A549 (cell line): Measurements from ENCODE around the gene GPR183. TPM values are rescaled to one million over a fixed set of nuclear protein-coding genes. Genes with fewer than 3 reads are reported as not detected.

Experiments used
- ATAC-seq, 2 experiments: fragments of 200-7000 bp in 1 of 2; fragments of >200 bp in 1 of 2; cut with Nextera tagmentation in 1 of 2; cut with Tn5 transposase in 1 of 2; 3 replicates each; pipeline versions ENCODE4 v1.8.0 to v1.9.1; 2018 to 2020; ENCODE audit warnings: mild to moderate bottlenecking in 1 of 2, moderate library complexity in 1 of 2
- CTCF ChIA-PET: fragments of 300-600 bp; sonication (Branson Sonifier 250); formaldehyde crosslinking; extraction: SDS; loops from one replicate; lab custom pipeline; 2021; ENCODE audit warnings: antibody characterized with exemption, inconsistent platforms; lab: Yijun Ruan, JAX
- POLR2A ChIA-PET: fragments of 350-600 bp; formaldehyde crosslinking; extraction: SDS; loops from one replicate; lab custom pipeline; 2021; ENCODE audit warnings: antibody characterized with exemption, inconsistent platforms; lab: Yijun Ruan, JAX
- DNase-seq, 2 experiments: peaks; one replicate each; pipeline versions ENCODE4 v3.0.0 to v3.0.0-alpha.2; 2011 to 2016; ENCODE audit warnings: low read depth in 1 of 2, low spot score in 1 of 2
- FAIRE-seq: peaks from 2 replicates; lab custom pipeline; 2011; peaks lifted over from hg19 to GRCh38; lab: Jason Lieb, UNC
- H3K27ac ChIP-seq, 2 experiments: fragments of >200 bp; sonication (Bioruptor Twin); formaldehyde crosslinking; 3 replicates each; pipeline ENCODE4 v1.5.1; 2016 to 2017
- H3K4me1 ChIP-seq: fragments of >200 bp; sonication (Bioruptor Twin); formaldehyde crosslinking; 3 replicates; pipeline ENCODE4 v1.6.1; 2016
- H3K4me2 ChIP-seq: fragments of >200 bp; sonication (Bioruptor Twin); formaldehyde crosslinking; 3 replicates; pipeline ENCODE4 v1.6.1; 2016
- H3K4me3 ChIP-seq: fragments of >200 bp; sonication (Bioruptor Twin); formaldehyde crosslinking; 3 replicates; pipeline ENCODE4 v1.5.1; 2016
- H3K9me3 ChIP-seq: fragments of >200 bp; sonication (Bioruptor Twin); formaldehyde crosslinking; 3 replicates; pipeline ENCODE4 v1.6.1; 2016
- CBX2 ChIP-seq: fragments of 200-600 bp; sonication (generic); IDR thresholded peaks from 2 replicates; pipeline ENCODE4 v1.6.1; 2016; ENCODE audit warnings: low read depth, mild to moderate bottlenecking, borderline replicate concordance
- CEBPB ChIP-seq, 2 experiments: fragments of >200 bp in 1 of 2; sonication (Bioruptor Twin) in 1 of 2; formaldehyde crosslinking in 1 of 2; IDR thresholded peaks; 2 replicates each; pipeline ENCODE4 v1.6.1; 2012 to 2016
- CHD2 ChIP-seq: fragments of 150-350 bp; IDR thresholded peaks from 2 replicates; pipeline ENCODE4 v1.6.1; 2014; ENCODE audit warnings: low read length; ENCODE audit not compliant: partially characterized antibody
- EP300 ChIP-seq, 2 experiments: fragments of >200 bp; sonication (Bioruptor Twin); formaldehyde crosslinking; IDR thresholded peaks; 2 replicates in 1 of 2; 3 replicates in 1 of 2; pipeline ENCODE4 v1.6.1; 2016 to 2017
- ESRRA ChIP-seq: fragments of 150-350 bp; IDR thresholded peaks from 2 replicates; pipeline ENCODE4 v1.6.1; 2014; ENCODE audit warnings: mild to moderate bottlenecking, low read length, borderline replicate concordance
- FOSB ChIP-seq: fragments of 250-450 bp; sonication (Bioruptor Pico); IDR thresholded peaks from 2 replicates; pipeline ENCODE4 v1.5.0; 2020; ENCODE audit warnings: mild to moderate bottlenecking, moderate library complexity
- FOXS1 ChIP-seq: fragments of 250-450 bp; sonication (Bioruptor Pico); IDR thresholded peaks from 2 replicates; pipeline ENCODE4 v1.5.0; 2020; ENCODE audit warnings: mild to moderate bottlenecking, moderate library complexity
- GATA3 ChIP-seq: IDR thresholded peaks from 2 replicates; pipeline ENCODE4 v1.6.1; 2012; ENCODE audit warnings: borderline replicate concordance
- HDAC2 ChIP-seq: fragments of 200-600 bp; sonication (generic); IDR thresholded peaks from 2 replicates; pipeline ENCODE4 v1.6.1; 2016
- HEYL ChIP-seq: fragments of 250-450 bp; sonication (Bioruptor Pico); IDR thresholded peaks from 2 replicates; pipeline ENCODE4 v1.8.0; 2021; ENCODE audit warnings: mild to moderate bottlenecking, moderate library complexity
- HOXB5 ChIP-seq: fragments of 250-450 bp; sonication (Bioruptor Pico); IDR thresholded peaks from 2 replicates; pipeline ENCODE4 v1.5.0; 2020; ENCODE audit warnings: mild to moderate bottlenecking, moderate library complexity
- KDM5A ChIP-seq: fragments of 200-600 bp; sonication (generic); IDR thresholded peaks from 2 replicates; pipeline ENCODE4 v1.6.1; 2016; ENCODE audit warnings: antibody characterized with exemption, mild to moderate bottlenecking
- MYC ChIP-seq: IDR thresholded peaks from 2 replicates; pipeline ENCODE4 v1.6.1; 2012; ENCODE audit warnings: mild to moderate bottlenecking, inconsistent platforms, low read length, improper control_type of control experiment, borderline replicate concordance
- NFE2L2 ChIP-seq: fragments of 150-350 bp; conservative IDR thresholded peaks from 2 replicates; pipeline ENCODE4 v1.6.1; 2014; ENCODE audit warnings: low read length
- NPAS2 ChIP-seq: fragments of 250-450 bp; sonication (Bioruptor Pico); IDR thresholded peaks from 2 replicates; pipeline ENCODE4 v1.8.0; 2022; ENCODE audit warnings: mild to moderate bottlenecking, moderate library complexity, borderline replicate concordance
- PHF8 ChIP-seq: fragments of 200-600 bp; sonication (generic); IDR thresholded peaks from 2 replicates; pipeline ENCODE4 v1.6.1; 2016; ENCODE audit warnings: low read depth, mild to moderate bottlenecking, antibody characterized with exemption, moderate library complexity, borderline replicate concordance
- RAD21 ChIP-seq, 2 experiments: fragments of >200 bp in 1 of 2; sonication (Bioruptor Twin) in 1 of 2; formaldehyde crosslinking in 1 of 2; IDR thresholded peaks in 1 of 2; conservative IDR thresholded peaks in 1 of 2; 2 replicates in 1 of 2; 3 replicates in 1 of 2; pipeline ENCODE4 v1.6.1; 2012 to 2018; ENCODE audit warnings: inconsistent platforms in 1 of 2
- RARB ChIP-seq: fragments of 250-450 bp; sonication (Bioruptor Pico); IDR thresholded peaks from 2 replicates; pipeline ENCODE4 v1.8.0; 2021; ENCODE audit warnings: mild to moderate bottlenecking, moderate library complexity
- RCOR1 ChIP-seq: fragments of 150-350 bp; IDR thresholded peaks from 2 replicates; pipeline ENCODE4 v1.6.1; 2014; ENCODE audit warnings: antibody characterized with exemption, low read length, low read depth
- TFCP2L1 ChIP-seq: fragments of 250-450 bp; sonication (Bioruptor Pico); IDR thresholded peaks from 2 replicates; pipeline ENCODE4 v1.5.0; 2021; ENCODE audit warnings: mild to moderate bottlenecking
- ZFP36 ChIP-seq: fragments of 450-650 bp; IDR thresholded peaks from 2 replicates; pipeline ENCODE4 v1.6.1; 2014; ENCODE audit warnings: borderline replicate concordance; ENCODE audit not compliant: partially characterized antibody
- WGBS: methylation state at CpG from one replicate; pipeline ENCODE4 v1.1.6; 2017; ENCODE audit errors: missing lambda C conversion rate; 5-methylcytosine and 5-hydroxymethylcytosine counted together
- polyA plus RNA-seq, 4 experiments: library from polyadenylated mRNA; depleted of rRNA in 3 of 4; stranded (reverse); fragments of >200 nt; fragmentation: RNase III in 1 of 4; extraction: RNeasy Plus Mini Kit Qiagen cat#74134 plus additional on column Dnase treatment in 1 of 4; gene quantifications; 2 replicates in 3 of 4; 3 replicates in 1 of 4; pipeline ENCODE4 v1.2.3, GENCODE V29; 2011 to 2017
- TF ChIP-seq, protein P1 (sequence below): fragments of >200 bp; sonication (Bioruptor Twin); formaldehyde crosslinking; IDR thresholded peaks from 2 replicates; pipeline ENCODE4 v1.6.1; 2016
- TF ChIP-seq, protein P2 (sequence below): fragments of 450-650 bp; IDR thresholded peaks from 2 replicates; pipeline ENCODE4 v1.6.1; 2014; ENCODE audit warnings: antibody characterized with exemption
- TF ChIP-seq, protein P3 (sequence below): fragments of >200 bp; sonication (Bioruptor Twin); formaldehyde crosslinking; IDR thresholded peaks from 3 replicates; pipeline ENCODE4 v1.5.1; 2016
- TF ChIP-seq, protein P4 (sequence below): fragments of 250-450 bp; sonication (Bioruptor Pico); IDR thresholded peaks from 2 replicates; pipeline ENCODE4 v1.5.0; 2021; ENCODE audit warnings: mild to moderate bottlenecking, moderate library complexity, borderline replicate concordance
- TF ChIP-seq, protein P5 (sequence below): IDR thresholded peaks from 2 replicates; pipeline ENCODE4 v1.6.1; 2012; ENCODE audit warnings: low read depth, borderline replicate concordance

Gene GPR183
- polyA plus RNA-seq, 2 of the 4 experiments (the other 2 are of a cell fraction): not detected

DNA sequence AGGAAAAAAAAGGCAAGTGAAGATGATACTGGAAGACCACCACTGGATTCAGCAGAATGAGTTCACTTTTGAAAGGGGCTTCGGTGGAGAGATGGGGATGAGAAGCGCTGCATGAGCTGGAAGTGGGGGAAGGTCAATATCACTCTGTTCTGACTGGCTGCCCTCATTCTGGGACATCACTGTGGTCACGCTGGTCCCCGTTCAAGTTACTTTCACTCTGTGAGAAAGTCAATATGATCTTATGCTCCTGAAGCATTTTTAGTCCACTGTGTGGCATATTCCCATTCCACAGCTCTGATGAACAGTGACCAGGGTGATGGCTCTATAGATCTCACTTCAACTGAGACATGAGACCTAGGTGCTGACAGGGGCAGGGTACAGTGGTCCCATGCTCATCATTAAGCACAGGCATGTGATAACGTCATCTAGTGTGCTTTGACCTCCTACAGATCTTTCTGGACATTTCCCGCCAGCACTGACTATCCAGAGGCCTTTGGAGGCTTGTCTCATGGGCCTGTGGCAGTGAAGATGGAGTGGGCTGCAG, 40.2 kb upstream of the GPR183 start (continued):
- TF ChIP-seq CBX2 (no peak), TFCP2L1 (CRISPR knock-in tag) (no peak), GATA3 (no peak), MYC (no peak), EP300 (IDR thresholded peaks at IDR 0.05) (no peak), ZFP36 (no peak)
- TF ChIP-seq, all 56 proteins: peak for 0

DNA sequence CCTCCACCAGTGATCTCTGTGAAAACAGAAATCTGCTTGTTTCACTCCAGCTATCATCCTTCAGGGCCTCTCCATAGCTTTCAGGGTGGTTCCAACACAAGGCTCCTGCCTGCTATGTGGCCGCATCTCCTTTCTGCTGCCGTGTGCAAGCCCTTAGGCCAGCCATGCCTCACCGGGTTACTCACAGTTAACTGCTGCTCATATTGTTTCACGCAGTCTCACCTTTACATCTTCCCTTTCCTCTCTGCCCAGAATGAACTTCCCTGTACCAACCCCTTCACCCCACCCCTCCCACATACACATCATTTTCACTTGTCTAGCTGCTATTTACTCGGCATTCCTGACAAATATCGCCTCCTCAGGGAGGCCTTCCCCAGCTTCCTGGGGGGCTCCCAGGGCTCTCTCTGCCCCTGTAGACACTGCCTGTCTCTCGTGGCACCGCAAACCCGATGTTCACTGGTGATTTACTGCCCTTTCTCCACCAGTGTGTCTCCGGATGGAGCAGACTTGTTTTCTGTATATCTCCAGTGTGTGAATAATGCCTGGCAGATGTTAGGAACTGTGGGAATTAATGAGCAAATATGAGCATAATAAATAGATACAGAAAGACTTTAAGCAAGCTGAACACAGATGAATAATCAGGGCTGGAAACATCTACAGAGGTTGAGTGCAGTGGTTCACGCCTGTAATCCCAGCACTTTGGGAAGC, 39.3 kb upstream of the GPR183 start:
- FAIRE-seq (no peak), ATAC-seq (no peak), DNase-seq (no peak)
- Histone ChIP-seq H3K9me3 (no peaks in the 10 kb centered on the region), H3K4me3 (no peak overlapping the region), H3K27ac (no peak overlapping the region), H3K4me2 (no peak overlapping the region), H3K4me1 (no peaks in the 10 kb centered on the region)
- ChIA-PET POLR2A (no interaction called here), CTCF (no interaction called here)
- TF ChIP-seq CHD2 (no peak), FOXS1 (CRISPR knock-in tag) (no peak), RARB (CRISPR knock-in tag) (no peak), TFCP2L1 (CRISPR knock-in tag) (no peak), ESRRA (no peak), NFE2L2 (no peak), NPAS2 (CRISPR knock-in tag) (no peak), GATA3 (no peak), KDM5A (no peak), HOXB5 (CRISPR knock-in tag) (no peak), PHF8 (no peak)
- TF ChIP-seq, protein P1, sequence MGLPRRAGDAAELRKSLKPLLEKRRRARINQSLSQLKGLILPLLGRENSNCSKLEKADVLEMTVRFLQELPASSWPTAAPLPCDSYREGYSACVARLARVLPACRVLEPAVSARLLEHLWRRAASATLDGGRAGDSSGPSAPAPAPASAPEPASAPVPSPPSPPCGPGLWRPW: no peak
- TF ChIP-seq, protein P2, sequence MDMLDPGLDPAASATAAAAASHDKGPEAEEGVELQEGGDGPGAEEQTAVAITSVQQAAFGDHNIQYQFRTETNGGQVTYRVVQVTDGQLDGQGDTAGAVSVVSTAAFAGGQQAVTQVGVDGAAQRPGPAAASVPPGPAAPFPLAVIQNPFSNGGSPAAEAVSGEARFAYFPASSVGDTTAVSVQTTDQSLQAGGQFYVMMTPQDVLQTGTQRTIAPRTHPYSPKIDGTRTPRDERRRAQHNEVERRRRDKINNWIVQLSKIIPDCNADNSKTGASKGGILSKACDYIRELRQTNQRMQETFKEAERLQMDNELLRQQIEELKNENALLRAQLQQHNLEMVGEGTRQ: no peak
- TF ChIP-seq, protein P3, sequence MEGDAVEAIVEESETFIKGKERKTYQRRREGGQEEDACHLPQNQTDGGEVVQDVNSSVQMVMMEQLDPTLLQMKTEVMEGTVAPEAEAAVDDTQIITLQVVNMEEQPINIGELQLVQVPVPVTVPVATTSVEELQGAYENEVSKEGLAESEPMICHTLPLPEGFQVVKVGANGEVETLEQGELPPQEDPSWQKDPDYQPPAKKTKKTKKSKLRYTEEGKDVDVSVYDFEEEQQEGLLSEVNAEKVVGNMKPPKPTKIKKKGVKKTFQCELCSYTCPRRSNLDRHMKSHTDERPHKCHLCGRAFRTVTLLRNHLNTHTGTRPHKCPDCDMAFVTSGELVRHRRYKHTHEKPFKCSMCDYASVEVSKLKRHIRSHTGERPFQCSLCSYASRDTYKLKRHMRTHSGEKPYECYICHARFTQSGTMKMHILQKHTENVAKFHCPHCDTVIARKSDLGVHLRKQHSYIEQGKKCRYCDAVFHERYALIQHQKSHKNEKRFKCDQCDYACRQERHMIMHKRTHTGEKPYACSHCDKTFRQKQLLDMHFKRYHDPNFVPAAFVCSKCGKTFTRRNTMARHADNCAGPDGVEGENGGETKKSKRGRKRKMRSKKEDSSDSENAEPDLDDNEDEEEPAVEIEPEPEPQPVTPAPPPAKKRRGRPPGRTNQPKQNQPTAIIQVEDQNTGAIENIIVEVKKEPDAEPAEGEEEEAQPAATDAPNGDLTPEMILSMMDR: no peak
- TF ChIP-seq, protein P4, sequence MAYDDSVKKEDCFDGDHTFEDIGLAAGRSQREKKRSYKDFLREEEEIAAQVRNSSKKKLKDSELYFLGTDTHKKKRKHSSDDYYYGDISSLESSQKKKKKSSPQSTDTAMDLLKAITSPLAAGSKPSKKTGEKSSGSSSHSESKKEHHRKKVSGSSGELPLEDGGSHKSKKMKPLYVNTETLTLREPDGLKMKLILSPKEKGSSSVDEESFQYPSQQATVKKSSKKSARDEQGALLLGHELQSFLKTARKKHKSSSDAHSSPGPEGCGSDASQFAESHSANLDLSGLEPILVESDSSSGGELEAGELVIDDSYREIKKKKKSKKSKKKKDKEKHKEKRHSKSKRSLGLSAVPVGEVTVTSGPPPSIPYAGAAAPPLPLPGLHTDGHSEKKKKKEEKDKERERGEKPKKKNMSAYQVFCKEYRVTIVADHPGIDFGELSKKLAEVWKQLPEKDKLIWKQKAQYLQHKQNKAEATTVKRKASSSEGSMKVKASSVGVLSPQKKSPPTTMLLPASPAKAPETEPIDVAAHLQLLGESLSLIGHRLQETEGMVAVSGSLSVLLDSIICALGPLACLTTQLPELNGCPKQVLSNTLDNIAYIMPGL (CRISPR knock-in tag): no peak
- WGBS: 90% methylated on average over 11 of the region's 11 CpGs

DNA sequence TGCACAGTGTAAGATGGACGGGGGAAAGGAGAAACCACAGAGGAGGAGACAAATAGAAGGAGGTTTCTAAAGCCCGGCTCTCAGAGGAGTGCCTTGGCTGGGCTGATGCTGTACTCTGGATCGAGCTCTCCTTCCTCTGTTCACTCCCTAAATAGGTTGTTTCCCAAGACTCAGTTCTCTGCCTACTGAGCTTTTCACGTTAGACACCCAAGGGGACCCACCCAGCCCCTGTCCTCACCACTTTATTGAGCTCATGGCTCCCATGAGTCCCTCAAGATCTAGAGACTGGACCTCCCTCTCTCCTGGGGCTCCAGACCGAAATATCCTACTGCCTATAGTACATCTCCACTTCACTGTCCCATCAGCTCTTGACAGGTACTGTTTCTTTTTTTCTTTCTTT, 38.1 kb upstream of the GPR183 start:
- ATAC-seq: no peak
- DNase-seq: no peak
- ChIA-PET CTCF (no interaction called here), POLR2A (no interaction called here)
- no peaks in the 10 kb centered on the region for H3K9me3 ChIP-seq
- no peaks in the 10 kb centered on the region for H3K4me1 ChIP-seq
- no peak for FAIRE-seq
- no peak overlapping the region for H3K4me3 ChIP-seq
- no peak overlapping the region for H3K27ac ChIP-seq
- 83% methylated on average over 5 of the region's 5 CpGs for WGBS
- H3K4me2 ChIP-seq: no peak overlapping the region
- TF ChIP-seq FOXS1 (CRISPR knock-in tag) (no peak), HDAC2 (no peak), CEBPB (IDR thresholded peaks at IDR 0.05) (no peak), RCOR1 (no peak), HEYL (CRISPR knock-in tag) (no peak), RAD21 (conservative IDR thresholded peaks at IDR 0.05 in 1 of 2, IDR thresholded peaks at IDR 0.05 in 1 of 2) (no peak), FOSB (no peak)
- TF ChIP-seq, protein P5, sequence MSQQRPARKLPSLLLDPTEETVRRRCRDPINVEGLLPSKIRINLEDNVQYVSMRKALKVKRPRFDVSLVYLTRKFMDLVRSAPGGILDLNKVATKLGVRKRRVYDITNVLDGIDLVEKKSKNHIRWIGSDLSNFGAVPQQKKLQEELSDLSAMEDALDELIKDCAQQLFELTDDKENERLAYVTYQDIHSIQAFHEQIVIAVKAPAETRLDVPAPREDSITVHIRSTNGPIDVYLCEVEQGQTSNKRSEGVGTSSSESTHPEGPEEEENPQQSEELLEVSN: no peak
